ENCODE measurements around the gene UGT1A1. TPM values are rescaled to one million over a fixed set of nuclear protein-coding genes. Genes with fewer than 3 reads are reported as not detected.

UGT1A1 gene
- total RNA-seq, 1 experiment from 2014 or later = not detected

DNA sequence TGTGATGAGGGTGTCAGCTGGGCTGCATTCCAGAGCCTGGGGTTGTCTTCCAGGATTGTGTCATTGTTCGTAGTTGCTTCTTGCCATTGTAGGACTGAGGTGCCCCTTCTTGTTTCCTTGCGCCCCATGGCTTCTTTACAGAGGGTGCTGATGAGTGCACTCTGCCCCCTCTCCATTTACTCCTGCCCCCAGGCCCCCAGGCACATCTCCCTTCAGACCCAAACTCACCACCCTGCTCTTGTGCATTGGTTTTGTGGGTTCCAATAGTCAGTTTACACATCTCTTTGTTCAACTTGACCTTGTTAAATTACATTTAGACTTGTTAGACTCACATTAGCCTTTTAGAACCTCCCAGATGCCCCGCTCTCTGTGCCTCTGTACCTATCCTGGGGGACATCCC, 61.1 kb downstream of the UGT1A1 start:
- no peak for DNase-seq (ENCODE audit: low read depth, low spot score)
- in situ Hi-C loops (cut with HindIII; ENCODE audit: low pct_unique_long_range_greater_than_20kb, low sequenced_read_pairs) = no loop called here

DNA sequence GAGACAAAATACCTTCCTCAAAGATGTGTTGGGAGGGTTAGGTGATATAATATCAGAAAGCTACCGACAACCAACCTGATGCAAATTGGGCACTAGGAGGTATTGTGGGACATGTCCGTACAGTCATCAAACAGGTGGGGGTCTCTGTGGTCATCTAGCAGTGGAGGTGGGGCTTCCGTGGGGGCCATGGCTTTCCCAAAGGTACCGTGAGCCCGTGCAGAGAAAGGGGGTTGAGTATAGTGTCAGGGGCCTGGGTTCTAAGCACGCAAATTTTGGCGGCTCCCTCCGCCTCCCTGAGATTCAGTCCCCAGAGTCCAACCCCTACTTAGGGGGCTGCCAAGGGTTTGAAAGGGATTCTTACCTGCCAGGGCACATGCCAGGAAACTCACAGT, 61.6 kb downstream of the UGT1A1 start:
- in situ Hi-C loops (cut with HindIII; ENCODE audit: low pct_unique_long_range_greater_than_20kb, low sequenced_read_pairs) = no loop called here
- DNase-seq (ENCODE audit: low read depth, low spot score) = no peak

- no peak for DNase-seq (ENCODE audit: low read depth, low spot score)
- in situ Hi-C loops (cut with HindIII; ENCODE audit: low pct_unique_long_range_greater_than_20kb, low sequenced_read_pairs) = no loop called here
These were observed 62.2 kb downstream of the UGT1A1 start for GRCh38 chr2:233822101-233822771.

Other genes with a start within 250 kb of the UGT1A1 start
- 36.9 and 38.3 TPM in 2 replicates for gene USP40, start 193.5 kb upstream of the UGT1A1 start, total RNA-seq (2014; rRNA removed; shearing (Covaris generic))
- gene UGT1A8, start 142.6 kb upstream of the UGT1A1 start, total RNA-seq (2014; rRNA removed; shearing (Covaris generic)) = not detected in 2 replicates
- not detected in 2 replicates for gene UGT1A10, start 123.8 kb upstream of the UGT1A1 start, total RNA-seq (2014; rRNA removed; shearing (Covaris generic))
- not detected in 2 replicates for gene UGT1A9, start 88.4 kb upstream of the UGT1A1 start, total RNA-seq (2014; rRNA removed; shearing (Covaris generic))
- gene UGT1A7, start 78.4 kb upstream of the UGT1A1 start, total RNA-seq (2014; rRNA removed; shearing (Covaris generic)) = not detected in 2 replicates
- gene UGT1A6, start 67.4 kb upstream of the UGT1A1 start, total RNA-seq (2014; rRNA removed; shearing (Covaris generic)) = not detected in 2 replicates
- gene UGT1A5, start 47.4 kb upstream of the UGT1A1 start, total RNA-seq (2014; rRNA removed; shearing (Covaris generic)) = not detected in 2 replicates
- not detected in 2 replicates for gene UGT1A4, start 41.5 kb upstream of the UGT1A1 start, total RNA-seq (2014; rRNA removed; shearing (Covaris generic))
- not detected in 2 replicates for gene UGT1A3, start 31.2 kb upstream of the UGT1A1 start, total RNA-seq (2014; rRNA removed; shearing (Covaris generic))
- 0.08 TPM in 1 of 2 replicates, not detected in the other for gene MROH2A, start 18.1 kb downstream of the UGT1A1 start, total RNA-seq (2014; rRNA removed; shearing (Covaris generic))
- 21.7 and 25.0 TPM in 2 replicates for gene HJURP, start 94.3 kb downstream of the UGT1A1 start, total RNA-seq (2014; rRNA removed; shearing (Covaris generic))
- 28.7 and 32.7 TPM in 2 replicates for gene TRPM8, start 157.1 kb downstream of the UGT1A1 start, total RNA-seq (2014; rRNA removed; shearing (Covaris generic))

All from SK-MEL-5 (cell line).